Glomerular endothelial cell (primary cell): Measurements from ENCODE around the gene SS18. TPM values are rescaled to one million over a fixed set of nuclear protein-coding genes. Genes with fewer than 3 reads are reported as not detected.
A peak's percentile ranks its signal among the peaks of the same experiment; 100 is the strongest.
"Not testable (repeated sequence)": the region's sequence is repeated elsewhere in the genome, so short reads cannot be mapped to it uniquely, and the experiment has no call there.

Experiments
- DNase-seq: peaks from one replicate; pipeline ENCODE4 v3.0.0-alpha.2; 2011; ENCODE audit warnings: low read depth, low spot score; ENCODE audit errors: extremely low read depth
- total RNA-seq: library from RNA; depleted of rRNA; stranded (reverse); fragments of >200 nt; gene quantifications from 2 replicates; pipeline ENCODE4 v1.2.3, GENCODE V29; 2015

The SS18 gene, protein sequence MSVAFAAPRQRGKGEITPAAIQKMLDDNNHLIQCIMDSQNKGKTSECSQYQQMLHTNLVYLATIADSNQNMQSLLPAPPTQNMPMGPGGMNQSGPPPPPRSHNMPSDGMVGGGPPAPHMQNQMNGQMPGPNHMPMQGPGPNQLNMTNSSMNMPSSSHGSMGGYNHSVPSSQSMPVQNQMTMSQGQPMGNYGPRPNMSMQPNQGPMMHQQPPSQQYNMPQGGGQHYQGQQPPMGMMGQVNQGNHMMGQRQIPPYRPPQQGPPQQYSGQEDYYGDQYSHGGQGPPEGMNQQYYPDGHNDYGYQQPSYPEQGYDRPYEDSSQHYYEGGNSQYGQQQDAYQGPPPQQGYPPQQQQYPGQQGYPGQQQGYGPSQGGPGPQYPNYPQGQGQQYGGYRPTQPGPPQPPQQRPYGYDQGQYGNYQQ
- total RNA-seq, result 85.5 and 265 TPM in 2 replicates

DNA sequence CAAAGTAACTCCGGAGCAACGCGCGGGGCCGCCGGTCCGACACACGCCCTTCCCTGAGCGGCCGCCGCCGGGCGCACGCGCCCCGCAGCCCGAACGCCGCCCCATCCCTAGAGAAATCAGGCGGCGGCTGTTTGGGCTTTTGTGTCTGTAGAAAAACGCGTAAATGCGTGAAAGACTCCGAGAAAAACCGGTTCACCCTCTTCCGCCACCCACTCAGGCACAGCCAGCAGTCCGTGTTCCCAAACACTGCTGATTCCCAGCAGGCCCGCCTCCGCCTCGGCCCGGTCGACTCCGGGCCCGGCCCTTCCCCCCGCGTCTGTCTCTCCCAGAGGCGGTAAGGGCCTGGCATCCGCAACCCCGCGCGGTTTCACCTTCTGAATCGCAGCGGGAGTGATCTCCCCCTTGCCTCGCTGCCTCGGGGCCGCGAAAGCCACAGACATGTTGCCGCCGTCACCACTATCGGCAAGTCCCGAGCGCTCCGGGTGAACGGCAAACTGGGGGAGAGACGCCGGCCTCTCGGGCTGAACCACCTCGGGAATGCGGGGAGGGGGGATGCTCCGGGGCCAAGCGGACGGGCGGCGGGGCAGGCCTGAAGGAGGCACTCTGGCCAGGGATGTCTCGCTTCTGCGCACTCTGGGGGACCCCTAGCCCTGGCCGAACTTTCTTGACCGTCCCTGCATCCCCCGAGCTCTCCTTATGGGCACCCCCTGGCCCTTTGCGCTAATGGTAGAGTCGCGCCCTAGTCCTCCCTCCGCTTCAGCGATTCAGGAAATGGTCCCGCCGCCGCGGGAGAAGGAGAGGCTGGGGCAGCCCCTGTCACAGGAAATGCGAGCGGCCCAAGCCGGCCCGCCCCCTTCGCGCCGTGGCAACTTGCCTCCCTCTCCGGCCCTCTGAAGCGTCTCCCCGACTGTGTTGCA, at the start of gene SS18:
Gene SS18 (minus strand): TSS at position 484 of the 917 bp plus-strand sequence. CDS start 44 bp downstream, at position 440.
- peak; percentile 47 for DNase-seq

DNA sequence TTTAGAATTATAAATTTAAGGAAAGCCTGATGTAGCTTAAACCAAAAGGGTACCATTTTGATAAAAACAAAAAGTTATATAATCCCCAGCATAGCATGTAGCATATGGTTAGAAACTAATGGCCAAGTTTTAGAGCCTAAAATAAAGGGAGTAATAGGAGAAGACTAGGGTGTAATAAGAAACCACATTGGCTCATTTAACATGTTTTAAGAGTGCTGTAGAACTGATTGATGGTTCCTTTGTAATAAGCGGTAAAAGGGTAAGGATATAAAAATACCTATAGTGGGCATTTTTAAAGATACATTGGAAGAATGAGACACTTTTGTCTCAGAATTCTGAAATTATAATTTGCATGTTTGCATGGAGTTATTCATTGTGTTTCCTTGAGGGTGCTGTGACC, 45.1 kb upstream of the SS18 start:
- no peak for DNase-seq

DNA sequence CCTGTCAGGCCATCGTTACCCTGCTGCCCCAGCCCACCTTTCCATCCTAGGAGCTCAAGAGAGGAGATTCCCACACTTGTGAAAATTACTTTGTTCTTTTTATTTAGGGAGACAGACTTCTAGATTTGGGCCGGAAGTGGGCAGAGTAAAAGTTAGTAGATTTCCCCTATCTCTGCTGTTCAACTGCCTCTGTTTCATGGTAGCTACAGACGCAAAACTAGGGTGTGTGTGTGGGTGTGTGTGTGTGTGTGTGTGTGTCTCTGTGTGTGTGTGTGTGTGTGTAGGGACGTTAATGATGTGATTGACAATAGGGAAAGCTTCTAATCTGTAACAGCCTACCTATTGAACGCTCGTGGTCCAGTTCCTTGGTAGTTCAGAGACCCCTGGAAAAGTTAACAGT, 43.7 kb upstream of the SS18 start:
- no peak for DNase-seq

DNA sequence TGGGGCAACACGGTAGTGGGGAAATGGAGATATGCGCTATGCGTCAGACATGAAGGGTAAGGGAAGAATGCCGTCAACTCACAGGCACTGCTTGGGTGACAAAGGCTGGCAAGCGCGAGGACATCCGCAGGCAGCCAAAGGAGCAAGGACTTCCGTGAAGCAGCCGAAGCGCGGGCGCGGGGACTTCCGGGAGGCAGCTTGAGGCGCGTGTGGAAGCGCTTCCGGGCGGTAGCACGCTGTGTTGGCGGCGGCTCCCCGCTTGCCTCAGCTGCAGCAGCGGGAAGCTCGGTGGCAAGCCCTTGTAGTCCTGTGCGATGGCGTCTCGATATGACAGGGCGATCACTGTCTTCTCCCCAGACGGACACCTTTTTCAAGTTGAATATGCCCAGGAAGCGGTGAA, 43.2 kb upstream of the SS18 start, which contains the start of gene PSMA8:
Gene PSMA8 (plus strand): TSS at position 218 of the 400 bp plus-strand sequence. CDS start 97 bp downstream, at position 315.
- no peak for DNase-seq

DNA sequence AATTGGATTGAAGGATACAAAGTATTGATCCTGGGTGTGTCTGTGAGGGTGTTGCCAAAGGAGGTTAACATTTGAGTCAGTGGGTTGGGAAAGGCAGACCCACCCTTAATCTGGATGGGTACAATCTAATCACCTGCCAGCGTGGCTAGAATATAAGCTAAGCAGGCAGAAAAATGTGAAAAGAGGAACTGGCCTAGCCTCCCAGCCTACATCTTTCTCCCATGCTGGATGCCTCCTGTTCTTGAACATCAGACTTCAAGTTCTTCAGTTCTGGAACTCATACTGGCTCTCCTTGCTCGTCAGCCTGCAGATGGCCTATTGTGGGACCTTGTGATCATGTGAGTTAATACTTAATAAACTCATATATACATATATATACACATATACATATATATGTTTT, 37.8 kb upstream of the SS18 start:
- not testable (repeated sequence) for DNase-seq

DNA sequence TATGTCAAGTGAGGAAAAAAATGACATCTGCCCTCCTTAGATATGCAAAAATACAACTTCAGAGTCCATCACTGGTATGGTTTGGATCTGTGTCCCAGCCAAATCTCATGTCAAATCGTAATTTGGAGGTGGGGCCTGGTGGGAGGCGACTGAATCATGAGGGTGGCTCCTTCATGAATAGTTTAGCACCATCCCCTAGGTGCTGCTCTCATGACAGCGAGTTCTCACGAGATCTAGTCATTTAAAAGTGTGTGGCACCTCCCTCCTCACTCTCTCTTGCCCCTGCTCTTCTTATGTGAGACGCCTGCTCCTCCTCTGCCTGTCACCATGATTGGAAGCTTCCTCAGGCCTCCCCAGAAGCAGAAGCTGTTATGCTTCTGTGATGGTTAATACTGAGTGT, 37.4 kb upstream of the SS18 start:
- no peak for DNase-seq

DNA sequence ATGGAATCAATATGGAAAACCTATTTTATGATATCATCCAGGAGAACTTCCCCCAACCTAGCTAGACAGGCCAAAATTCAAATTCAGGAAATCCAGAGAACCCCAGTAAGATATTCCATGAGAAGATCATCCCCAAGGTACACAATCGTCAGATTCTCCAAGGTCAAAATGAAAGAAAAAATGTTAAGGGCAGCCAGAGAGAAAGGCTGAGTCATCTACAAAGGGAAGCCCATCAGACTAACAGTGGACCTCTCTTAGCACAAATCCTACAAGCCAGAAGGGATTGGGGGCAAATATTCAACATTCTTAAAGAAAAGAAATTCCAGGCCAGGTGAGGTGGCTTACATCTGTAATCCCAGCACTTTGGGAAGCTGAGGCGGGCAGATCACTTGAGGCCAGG, 31.6 kb upstream of the SS18 start:
- DNase-seq, result not testable (repeated sequence)

DNA sequence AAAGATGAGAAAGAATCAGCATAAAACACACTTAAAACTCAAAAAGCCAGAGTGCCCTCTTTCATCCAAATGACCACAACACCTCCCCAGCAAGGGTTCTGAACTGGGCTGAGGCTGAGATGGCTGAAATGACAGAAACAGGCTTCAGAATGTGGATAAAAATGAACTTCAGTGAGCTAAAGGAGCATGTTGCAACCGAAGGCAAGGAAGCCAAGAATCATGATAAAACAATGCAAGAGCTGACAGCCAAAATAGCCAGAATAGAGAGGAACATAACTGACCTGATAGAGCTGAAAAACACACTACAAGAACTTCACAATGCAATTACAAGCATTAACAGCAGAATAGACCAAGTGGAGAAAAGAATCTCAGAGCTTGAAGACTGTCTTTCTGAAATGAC, 31.1 kb upstream of the SS18 start:
- DNase-seq, result no peak

DNA sequence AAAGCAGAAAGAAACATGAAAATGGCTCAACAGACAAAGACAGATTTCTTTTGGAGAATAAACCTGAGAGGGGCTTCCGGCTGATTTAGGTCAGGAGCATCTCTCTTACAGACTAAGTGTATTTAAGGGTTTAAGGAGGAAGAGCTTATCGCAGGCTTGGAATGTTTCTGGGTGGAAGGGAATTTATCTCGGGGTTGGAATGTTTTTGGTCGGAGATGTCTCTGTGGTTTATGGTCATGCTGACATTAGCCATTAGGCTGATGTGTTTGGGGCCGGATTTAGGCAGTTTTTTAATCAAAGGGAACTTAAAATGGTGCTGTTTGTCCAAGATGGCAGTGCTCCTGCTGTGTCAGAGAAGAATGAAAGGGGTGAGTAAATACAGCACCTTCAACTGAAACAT, 28.8 kb upstream of the SS18 start:
- DNase-seq, result no peak

DNA sequence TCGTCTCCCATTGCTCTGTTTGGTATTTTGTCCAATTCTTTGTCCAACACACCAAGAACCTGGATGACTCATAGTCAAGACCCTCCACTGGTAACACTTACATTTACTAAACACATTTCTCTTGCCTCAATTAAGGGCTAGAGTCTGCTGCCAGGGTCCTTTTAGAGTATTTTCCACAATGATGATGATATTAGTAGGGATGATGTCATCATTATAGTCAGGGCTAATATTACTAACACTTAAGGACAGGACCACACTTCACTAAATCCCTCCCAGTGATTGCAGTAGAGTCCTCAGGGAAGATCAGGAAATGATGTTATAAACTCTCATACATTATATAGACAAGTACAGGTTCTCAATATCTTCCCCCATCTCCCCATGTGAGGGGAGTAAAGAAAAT, 13.6 kb upstream of the SS18 start:
- no peak for DNase-seq

DNA sequence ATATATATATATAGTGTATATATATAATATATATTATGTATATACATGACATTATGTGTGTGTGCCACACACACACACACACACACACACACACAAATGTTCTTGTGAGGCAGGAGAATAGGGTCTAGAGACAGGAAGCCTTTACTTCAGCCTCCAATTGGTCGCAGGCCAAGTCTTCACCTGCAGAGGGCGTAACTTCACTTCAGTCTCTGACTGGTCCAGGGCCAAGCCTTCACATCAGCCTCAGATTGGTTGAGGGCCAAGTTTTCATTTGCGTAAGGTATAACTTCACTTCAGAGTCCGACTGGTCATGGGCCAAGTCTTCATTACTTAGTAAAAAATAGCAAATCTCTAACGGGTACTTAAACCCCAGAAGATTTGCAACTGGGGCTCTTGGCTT, 13.2 kb upstream of the SS18 start:
- DNase-seq, result no peak

DNA sequence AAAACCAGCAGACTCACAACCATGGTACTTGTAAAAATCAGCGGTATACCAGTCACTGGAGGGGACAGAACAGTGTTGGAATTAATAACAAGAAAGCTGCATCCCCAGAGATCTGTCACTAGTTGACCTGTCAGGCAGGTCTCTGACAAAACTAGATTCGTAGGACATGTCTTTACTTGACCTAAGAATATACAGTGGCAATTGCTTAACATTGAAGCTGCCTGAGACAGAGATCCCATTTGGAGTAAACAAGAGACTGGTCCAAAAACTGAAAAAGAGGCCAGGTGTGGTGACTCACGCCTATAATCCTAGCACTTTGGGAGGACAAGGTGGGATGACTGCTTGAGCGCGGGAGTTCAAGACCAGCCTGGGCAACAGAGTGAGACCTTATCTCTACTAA, 7.2 kb upstream of the SS18 start:
- DNase-seq, result no peak

DNA sequence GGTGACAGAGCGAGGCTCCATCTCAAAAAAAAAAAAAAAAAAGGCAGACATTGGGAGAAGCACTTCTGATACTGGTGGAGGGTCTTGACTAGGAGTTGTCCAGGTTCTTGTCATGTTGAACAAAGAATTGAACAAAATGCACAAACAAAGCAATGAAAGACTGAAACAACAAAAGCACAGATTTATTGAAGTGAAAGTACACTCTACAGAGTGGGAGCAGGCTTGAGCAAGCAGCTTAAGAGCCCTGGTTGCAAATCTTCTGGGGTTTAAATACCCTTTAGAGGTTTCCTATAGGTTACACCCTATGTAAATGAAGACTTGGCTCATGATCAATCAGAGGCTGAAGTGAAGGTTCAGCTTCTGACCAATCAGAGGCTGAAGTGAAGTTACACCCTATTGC, 6.4 kb upstream of the SS18 start:
- no peak for DNase-seq

DNA sequence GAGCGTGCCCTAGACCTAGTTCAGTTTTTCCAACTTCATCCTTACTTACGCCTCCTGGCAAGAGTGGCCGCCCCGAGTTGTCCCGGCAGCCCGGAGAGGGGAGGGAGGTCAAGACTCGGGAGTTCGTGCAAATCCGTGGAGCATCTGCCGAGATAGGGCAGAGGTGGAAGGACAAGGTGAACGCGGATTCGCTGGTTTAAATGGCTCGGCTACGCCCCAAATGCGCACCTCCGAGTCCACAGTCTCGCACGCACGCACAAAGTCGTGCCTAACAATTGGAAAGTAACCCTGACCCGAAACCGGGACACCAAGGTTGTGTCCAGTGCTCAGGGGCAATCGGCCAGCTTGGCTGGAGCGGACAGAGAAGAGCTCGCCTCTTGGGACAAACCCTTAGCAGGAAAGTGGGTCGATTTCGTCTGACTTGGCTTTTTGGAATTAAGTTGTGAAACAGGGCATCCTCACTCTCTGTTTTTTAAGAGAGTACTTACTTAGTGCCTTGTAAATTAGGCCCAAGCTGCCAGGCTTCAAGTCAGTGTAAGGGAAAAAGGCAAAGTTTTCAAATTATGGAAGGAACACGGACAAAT, 726 bp upstream of the SS18 start:
- DNase-seq, result no peak

DNA sequence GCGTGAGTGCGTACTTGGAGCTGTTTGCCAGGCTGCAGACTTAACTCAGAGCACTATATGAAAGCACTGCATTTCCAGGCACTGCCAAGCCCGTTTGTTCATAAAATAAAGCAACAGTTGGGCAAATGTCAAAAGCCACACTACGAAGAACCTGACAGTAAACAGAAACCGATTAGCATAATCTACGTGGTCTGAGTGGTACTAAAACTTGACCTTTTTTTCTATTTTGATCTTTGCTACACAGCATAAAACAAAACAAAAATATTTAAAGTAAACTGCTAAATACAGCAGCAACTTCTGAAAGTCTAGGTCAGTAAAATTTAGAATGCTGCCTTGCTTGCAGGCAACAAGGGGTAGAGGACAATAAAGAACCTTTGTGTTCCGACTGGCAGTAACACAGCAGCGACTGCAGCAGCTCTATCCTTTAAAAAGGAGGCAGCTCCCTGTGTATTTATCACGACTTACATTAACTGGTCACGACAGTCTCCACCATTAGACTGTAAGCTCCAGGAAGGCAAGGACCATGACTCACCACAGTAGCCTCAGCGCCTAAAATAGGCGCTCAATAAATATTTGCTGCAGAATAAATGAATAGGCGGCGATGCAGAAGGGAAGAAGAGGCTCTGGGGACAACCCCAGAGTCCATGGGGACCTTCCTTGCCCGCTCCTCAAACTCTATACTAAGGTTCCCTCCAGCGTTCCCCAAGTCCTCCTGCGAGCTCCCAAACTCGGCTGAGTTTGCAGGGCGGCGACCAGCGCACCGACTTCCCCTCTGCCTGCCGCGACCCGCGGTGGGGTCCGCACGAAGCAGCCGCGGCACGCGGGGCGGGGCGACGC, 902 bp downstream of the SS18 start:
- DNase-seq, result no peak

DNA sequence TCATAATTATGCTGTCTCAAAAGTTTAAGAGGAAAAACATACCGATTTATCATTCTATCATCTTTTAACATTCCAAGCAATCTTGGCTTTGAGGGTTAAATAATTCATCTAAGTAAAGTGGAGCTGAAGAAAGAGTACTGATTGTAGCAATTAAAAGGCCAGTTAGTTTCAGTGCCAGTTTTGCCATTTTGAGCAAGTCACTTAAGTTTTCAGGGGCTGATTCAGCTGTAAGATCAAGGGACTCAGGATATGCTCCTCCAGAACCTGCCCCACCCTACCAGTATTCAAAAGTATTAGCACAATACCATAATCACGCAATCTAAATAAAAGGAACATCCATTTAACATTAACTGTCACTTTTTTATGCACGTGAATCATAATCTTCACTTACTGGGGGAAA, 1.9 kb downstream of the SS18 start:
- no peak for DNase-seq

DNA sequence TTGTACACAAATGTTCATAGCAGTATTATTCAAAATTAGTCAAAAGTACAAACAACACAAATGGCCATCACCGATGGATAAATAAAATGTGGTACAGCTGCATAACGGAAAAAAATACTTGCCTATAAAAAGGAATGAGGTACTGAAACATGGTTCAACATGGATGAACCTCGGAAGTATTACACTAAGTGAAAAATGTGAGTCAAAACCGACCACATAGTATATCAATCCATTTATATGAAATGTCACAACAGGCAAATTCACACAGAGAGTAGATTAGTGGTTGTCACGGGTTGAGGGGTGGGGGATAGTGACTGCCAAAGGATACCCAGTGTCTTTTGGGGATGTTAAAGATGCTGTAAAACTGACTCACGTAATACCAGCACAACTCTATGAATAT, 3.5 kb downstream of the SS18 start:
- DNase-seq, result no peak

DNA sequence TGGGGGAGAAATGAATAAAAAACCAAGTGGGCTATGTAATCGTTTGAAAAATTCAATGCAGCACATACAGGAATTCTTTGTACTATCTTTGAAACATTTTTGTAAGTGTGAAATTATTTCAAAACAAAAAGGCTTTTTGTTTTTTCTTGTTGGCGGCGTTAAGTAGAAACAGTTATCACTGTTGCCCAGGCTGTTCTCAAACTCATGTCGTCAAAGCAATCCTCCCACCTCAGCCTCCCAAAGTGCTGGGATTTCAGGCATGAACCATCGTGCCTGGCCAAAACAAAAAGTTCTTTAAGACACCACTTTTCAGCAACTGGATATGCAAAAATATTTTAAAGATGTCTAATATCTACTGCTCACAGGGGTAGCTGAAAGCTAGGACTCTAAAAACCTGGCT, 5.4 kb downstream of the SS18 start:
- no peak for DNase-seq

DNA sequence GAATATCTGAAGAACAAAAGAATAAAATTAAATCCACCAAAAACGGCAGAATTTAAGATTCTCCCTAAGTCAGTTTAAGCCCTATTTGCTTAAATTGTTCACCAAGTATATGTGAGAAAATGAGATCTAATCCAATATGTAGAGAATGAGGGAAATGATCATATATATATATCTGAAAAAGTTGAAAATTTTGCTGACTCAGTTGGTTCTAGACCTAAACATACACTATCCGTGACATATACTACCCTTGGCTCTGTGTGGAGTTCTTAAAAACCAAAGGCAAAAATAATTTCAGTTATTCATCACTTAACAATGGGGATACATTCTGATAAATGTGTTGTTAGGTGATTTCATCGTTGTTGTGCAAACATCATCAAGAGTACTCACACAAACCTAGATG, 7.3 kb downstream of the SS18 start:
- no peak for DNase-seq

DNA sequence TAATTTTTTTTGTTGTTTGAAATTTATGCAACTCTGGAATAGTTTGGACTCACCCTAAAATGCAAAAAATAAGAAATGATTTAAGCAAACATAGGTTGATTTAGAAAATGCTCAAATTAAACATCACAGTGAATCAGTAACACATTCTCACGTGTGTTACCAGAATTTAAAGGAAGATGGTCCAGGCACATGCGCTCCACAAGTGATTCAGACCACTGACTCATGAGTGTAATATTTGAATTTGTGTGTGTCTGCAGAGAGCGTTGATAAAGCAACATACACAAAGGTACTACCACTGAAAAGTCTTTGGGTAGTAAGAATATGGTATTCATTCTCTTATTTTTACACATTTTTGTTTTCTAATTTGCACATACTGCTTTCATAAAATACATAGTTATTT, 7.9 kb downstream of the SS18 start:
- DNase-seq, result no peak
